Nephron progenitor cell (in vitro differentiated cells): Measurements from ENCODE around the gene CCDC141.

Experiments used
- DNase-seq: peaks from one replicate; pipeline ENCODE4 v3.0.0; 2021
- H3K27ac Mint-ChIP-seq: 2 replicates; pipeline ENCODE4 v1.8.0; 2021; ENCODE audit warnings: mild to moderate bottlenecking, moderate library complexity, mixed read lengths
- H3K27me3 Mint-ChIP-seq: 2 replicates; pipeline ENCODE4 v1.8.0; 2021; ENCODE audit warnings: mild to moderate bottlenecking, low read depth, mixed read lengths; ENCODE audit not compliant: poor library complexity
- H3K36me3 Mint-ChIP-seq: 2 replicates; pipeline ENCODE4 v1.8.0; 2021; ENCODE audit warnings: low read depth, mixed read lengths
- H3K4me1 Mint-ChIP-seq: 2 replicates; pipeline ENCODE4 v1.8.0; 2021; ENCODE audit warnings: mixed read lengths
- H3K4me3 Mint-ChIP-seq: 2 replicates; pipeline ENCODE4 v1.8.0; 2021; ENCODE audit warnings: mild to moderate bottlenecking, moderate library complexity, mixed read lengths
- H3K9me3 Mint-ChIP-seq: 2 replicates; pipeline ENCODE4 v1.8.0; 2021; ENCODE audit warnings: mild to moderate bottlenecking, moderate library complexity, mixed read lengths
- TF ChIP-seq, protein P1 (sequence below): fragments of 200-600 bp; sonication (generic); IDR thresholded peaks from 2 replicates; pipeline ENCODE4 v1.5.0; 2021; ENCODE audit warnings: antibody characterized with exemption

CCDC141 gene

DNA sequence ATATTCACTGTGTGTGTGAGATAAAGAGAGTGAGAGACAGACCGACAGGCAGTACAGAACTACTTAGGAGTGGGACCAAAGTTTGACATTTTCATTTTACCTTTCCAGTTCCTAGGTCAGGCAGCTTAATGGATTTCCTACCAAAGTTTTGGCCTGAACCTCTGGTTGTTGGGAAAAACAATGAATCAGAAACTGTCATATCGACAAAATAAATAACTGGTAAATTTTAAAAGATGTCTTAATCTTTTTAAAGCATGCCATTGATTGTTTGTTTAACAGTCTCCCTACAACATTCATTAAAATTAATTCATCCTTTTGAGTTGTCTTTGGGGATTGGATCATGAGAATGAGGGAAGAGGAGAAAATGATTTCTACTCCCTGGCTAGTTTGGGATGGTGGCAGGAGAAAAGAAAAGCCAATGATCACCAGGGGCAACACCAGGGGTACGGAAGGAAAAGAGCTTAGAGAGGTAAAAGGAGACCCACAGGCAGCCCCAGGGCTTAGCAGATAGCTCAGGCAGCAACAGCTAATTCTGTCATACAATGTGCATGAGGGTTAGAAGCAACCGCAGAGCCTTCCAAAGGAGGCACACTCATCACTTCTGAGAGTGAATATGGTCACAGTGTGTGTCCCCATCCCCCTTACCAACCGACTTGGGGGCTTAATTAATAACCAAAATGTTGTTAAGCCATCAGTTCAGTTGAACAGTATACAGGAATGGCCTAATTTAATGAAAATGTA, 98.5 kb downstream of the CCDC141 start:
- Mint-ChIP-seq H3K36me3 (no peaks in the 10 kb centered on the region), H3K4me1 (no peaks in the 10 kb centered on the region), H3K4me3 (no peak overlapping the region), H3K27me3 (no peaks in the 10 kb centered on the region), H3K27ac (no peak overlapping the region), H3K9me3 (no peaks in the 10 kb centered on the region)
- DNase-seq, result no peak
- TF ChIP-seq, protein P1, sequence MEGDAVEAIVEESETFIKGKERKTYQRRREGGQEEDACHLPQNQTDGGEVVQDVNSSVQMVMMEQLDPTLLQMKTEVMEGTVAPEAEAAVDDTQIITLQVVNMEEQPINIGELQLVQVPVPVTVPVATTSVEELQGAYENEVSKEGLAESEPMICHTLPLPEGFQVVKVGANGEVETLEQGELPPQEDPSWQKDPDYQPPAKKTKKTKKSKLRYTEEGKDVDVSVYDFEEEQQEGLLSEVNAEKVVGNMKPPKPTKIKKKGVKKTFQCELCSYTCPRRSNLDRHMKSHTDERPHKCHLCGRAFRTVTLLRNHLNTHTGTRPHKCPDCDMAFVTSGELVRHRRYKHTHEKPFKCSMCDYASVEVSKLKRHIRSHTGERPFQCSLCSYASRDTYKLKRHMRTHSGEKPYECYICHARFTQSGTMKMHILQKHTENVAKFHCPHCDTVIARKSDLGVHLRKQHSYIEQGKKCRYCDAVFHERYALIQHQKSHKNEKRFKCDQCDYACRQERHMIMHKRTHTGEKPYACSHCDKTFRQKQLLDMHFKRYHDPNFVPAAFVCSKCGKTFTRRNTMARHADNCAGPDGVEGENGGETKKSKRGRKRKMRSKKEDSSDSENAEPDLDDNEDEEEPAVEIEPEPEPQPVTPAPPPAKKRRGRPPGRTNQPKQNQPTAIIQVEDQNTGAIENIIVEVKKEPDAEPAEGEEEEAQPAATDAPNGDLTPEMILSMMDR, result no peak

DNA sequence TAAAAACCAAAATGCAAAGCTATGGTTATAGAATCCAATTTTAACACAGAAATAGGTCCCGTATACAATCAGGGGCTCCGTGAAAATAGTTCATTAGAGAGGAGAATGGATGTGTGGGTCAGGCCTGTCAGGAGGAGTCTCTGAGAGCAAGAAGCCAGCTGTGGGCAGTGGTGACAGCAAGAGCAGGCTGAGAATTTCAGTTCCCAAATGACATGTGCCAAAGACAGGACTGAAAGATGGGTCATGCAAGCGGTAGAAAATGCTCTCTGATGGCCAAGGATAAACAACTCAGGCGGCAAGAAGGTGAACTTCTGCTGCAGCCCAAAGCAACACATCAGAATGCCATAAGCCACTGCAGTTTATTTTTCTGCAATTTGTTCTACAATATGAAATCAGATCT, 100.4 kb downstream of the CCDC141 start:
- TF ChIP-seq, protein P1, result no peak
- Mint-ChIP-seq H3K9me3 (no peaks in the 10 kb centered on the region), H3K4me3 (no peak overlapping the region), H3K27ac (no peak overlapping the region), H3K27me3 (no peaks in the 10 kb centered on the region), H3K4me1 (no peaks in the 10 kb centered on the region), H3K36me3 (no peaks in the 10 kb centered on the region)
- no peak for DNase-seq

DNA sequence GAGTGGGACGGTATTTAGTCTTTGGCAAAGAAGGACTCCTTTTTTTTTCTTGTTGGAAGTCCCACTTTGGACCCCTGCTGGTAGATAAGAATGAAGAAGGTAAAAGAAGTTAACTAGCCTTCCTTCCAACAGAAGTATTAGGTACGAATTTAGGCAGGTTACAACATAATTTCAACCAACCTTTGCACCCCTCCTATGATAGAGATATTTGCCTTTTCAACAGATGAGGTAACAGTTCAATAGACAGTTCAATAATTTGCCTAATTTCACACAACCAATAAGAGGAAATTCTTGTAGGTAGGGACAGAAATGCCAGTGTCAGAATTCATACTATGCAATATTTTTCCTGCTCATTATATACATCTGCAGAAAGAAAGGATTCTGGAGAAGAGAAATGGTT, 100.8 kb downstream of the CCDC141 start:
- TF ChIP-seq, protein P1, result no peak
- Mint-ChIP-seq H3K27ac (no peak overlapping the region), H3K27me3 (no peaks in the 10 kb centered on the region), H3K36me3 (no peaks in the 10 kb centered on the region), H3K9me3 (no peaks in the 10 kb centered on the region), H3K4me1 (no peaks in the 10 kb centered on the region), H3K4me3 (no peak overlapping the region)
- no peak for DNase-seq

DNA sequence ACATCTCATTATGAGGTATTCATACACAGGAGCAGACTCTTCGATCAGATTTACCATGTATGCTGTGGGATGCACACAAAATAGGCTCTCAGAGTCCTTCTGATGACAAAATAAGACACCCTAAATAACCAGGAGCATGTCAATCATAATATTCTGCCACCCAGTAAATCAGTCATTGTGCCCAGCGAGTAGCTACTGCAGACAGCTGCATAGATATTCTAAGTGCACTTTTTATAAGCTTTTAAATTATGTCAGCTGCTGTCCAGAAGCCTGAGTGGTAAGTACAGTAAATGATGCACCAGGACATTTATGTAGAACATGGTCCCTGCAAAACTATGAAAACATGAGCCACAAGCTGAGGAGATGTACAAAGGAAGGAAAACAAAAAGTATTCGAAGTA, 102.9 kb downstream of the CCDC141 start:
- TF ChIP-seq, protein P1, result no peak
- Mint-ChIP-seq H3K36me3 (no peaks in the 10 kb centered on the region), H3K9me3 (no peaks in the 10 kb centered on the region), H3K27ac (no peak overlapping the region), H3K27me3 (no peaks in the 10 kb centered on the region), H3K4me1 (no peaks in the 10 kb centered on the region), H3K4me3 (no peak overlapping the region)
- no peak for DNase-seq

DNA sequence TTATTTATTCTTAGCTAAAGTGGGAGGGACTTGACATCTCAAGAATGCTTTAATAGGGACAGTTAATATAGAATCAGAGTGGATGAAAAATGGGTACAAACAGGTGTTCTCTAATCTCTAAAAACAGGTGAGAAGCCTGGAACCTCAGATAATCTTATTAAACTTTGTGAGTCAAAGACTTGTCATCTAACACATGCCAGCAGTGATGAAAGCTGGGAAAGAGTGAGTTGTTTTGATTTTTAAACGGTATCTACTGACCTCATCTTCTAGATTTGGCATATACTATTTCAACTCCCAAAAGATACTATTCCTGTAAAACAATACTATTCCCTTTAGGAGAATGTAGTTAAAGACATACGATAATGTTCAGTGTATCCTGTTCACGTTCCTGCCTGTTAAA, 103.4 kb downstream of the CCDC141 start:
- no peak for DNase-seq

DNA sequence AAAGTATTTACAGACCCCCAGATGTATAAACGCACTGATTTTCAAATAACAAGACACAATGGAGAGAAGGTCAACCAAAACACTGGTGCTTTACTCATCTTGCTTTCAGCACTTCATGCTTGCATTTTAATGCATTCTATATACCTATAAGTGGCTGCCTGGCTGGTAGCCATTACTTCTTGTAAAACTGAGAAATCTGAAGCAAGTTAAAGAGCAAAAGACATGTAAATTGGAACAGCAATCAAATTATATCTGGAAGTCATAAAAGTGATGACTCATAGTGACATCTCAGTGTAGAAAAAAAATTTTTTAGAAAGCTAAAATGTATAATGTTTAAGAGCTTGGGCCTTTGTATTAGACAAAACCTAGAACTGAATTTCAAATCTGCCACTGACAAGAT, 106.2 kb downstream of the CCDC141 start:
- H3K36me3 Mint-ChIP-seq, result no peaks in the 10 kb centered on the region
- no peak overlapping the region for H3K27ac Mint-ChIP-seq
- no peaks in the 10 kb centered on the region for H3K27me3 Mint-ChIP-seq
- DNase-seq, result no peak
- no peak overlapping the region for H3K4me3 Mint-ChIP-seq
- no peaks in the 10 kb centered on the region for H3K9me3 Mint-ChIP-seq
- TF ChIP-seq, protein P1, result no peak
- H3K4me1 Mint-ChIP-seq, result no peaks in the 10 kb centered on the region

More for the DNA sequence above, 103.4 kb downstream of the CCDC141 start:
- Mint-ChIP-seq H3K27me3 (no peaks in the 10 kb centered on the region), H3K27ac (no peak overlapping the region), H3K9me3 (no peaks in the 10 kb centered on the region), H3K36me3 (no peaks in the 10 kb centered on the region), H3K4me1 (no peaks in the 10 kb centered on the region), H3K4me3 (no peak overlapping the region)
- TF ChIP-seq, protein P1, result no peak
